Gastroesophageal sphincter (tissue), 4 donors: ENCODE results near the gene SDK1. TPM values are rescaled to one million over a fixed set of nuclear protein-coding genes. Genes with fewer than 3 reads are reported as not detected.
"Not testable (repeated sequence)": the region's sequence is repeated elsewhere in the genome, so short reads cannot be mapped to it uniquely, and the experiment has no call there.

ENCODE experiments used
- ATAC-seq: fragments of 150-250 bp; one replicate; pipeline ENCODE4 v1.9.1; 2016; ENCODE audit warnings: mild to moderate bottlenecking, moderate library complexity
- H3K27ac ChIP-seq, 4 donors: fragments of 200-600 bp; sonication (generic) in 3 of 4; 1 replicate in 3 of 4; 2 replicates in 1 of 4; pipeline ENCODE4 v1.5.1; 2016 to 2019
- H3K27me3 ChIP-seq: fragments of 200-600 bp; sonication (generic); one replicate; pipeline ENCODE4 v1.5.1; 2019
- H3K36me3 ChIP-seq, 2 donors: fragments of 200-600 bp; sonication (generic); one replicate each; pipeline ENCODE4 v1.5.1; 2019; ENCODE audit warnings: control low read depth in 1 of 2
- H3K4me1 ChIP-seq, 3 donors: fragments of 200-600 bp; sonication (generic); 1 replicate in 2 of 3; 2 replicates in 1 of 3; pipeline ENCODE4 v1.5.1; 2016 to 2019; ENCODE audit warnings: control low read depth in 2 of 3
- H3K4me3 ChIP-seq, 2 donors: fragments of 200-600 bp; sonication (generic); one replicate each; pipeline ENCODE4 v1.5.1; 2019; ENCODE audit warnings: mild to moderate bottlenecking in 1 of 2, moderate library complexity in 1 of 2
- H3K9me3 ChIP-seq, 3 donors: fragments of 200-600 bp; sonication (generic); one replicate each; pipeline ENCODE4 v1.5.1; 2017 to 2019; ENCODE audit warnings: control low read depth in 2 of 3
- EP300 ChIP-seq: sonication (generic); formaldehyde crosslinking; IDR thresholded peaks from one replicate; pipeline ENCODE4 v1.6.1; 2017; ENCODE audit warnings: antibody characterized with exemption, mild to moderate bottlenecking
- POLR2A ChIP-seq, 2 donors: fragments of 450-650 bp; IDR thresholded peaks; one replicate each; pipeline ENCODE4 v1.6.1; 2017; ENCODE audit warnings: antibody characterized with exemption in 2 of 2, mild to moderate bottlenecking in 2 of 2, moderate library complexity in 1 of 2
- POLR2AphosphoS5 ChIP-seq: sonication (generic); formaldehyde crosslinking; IDR thresholded peaks from one replicate; pipeline ENCODE4 v1.6.1; 2017; ENCODE audit warnings: antibody characterized with exemption
- WGBS, 2 donors: methylation state at CpG; one replicate each; pipeline ENCODE4 v1.1.5; 2018; ENCODE audit warnings: low coverage in 1 of 2; 5-methylcytosine and 5-hydroxymethylcytosine counted together
- total RNA-seq, 4 donors: library from RNA; depleted of rRNA; stranded (reverse); fragments of >200 nt; gene quantifications; one replicate each; pipeline ENCODE4 v1.1.0, GENCODE V29; 2016
- TF ChIP-seq, protein P1 (sequence below), 4 experiments: fragments of 200-600 bp in 2 of 4; fragments of 450-650 bp in 2 of 4; sonication (generic) in 1 of 4; IDR thresholded peaks; one replicate each; pipeline ENCODE4 v1.5.1; 2017 to 2019; ENCODE audit warnings: antibody characterized with exemption in 4 of 4, mild to moderate bottlenecking in 2 of 4, moderate library complexity in 2 of 4

SDK1 gene
- total RNA-seq, 4 donors from 2014 or later = 6.1 to 13.6 (median 8.7) TPM

DNA sequence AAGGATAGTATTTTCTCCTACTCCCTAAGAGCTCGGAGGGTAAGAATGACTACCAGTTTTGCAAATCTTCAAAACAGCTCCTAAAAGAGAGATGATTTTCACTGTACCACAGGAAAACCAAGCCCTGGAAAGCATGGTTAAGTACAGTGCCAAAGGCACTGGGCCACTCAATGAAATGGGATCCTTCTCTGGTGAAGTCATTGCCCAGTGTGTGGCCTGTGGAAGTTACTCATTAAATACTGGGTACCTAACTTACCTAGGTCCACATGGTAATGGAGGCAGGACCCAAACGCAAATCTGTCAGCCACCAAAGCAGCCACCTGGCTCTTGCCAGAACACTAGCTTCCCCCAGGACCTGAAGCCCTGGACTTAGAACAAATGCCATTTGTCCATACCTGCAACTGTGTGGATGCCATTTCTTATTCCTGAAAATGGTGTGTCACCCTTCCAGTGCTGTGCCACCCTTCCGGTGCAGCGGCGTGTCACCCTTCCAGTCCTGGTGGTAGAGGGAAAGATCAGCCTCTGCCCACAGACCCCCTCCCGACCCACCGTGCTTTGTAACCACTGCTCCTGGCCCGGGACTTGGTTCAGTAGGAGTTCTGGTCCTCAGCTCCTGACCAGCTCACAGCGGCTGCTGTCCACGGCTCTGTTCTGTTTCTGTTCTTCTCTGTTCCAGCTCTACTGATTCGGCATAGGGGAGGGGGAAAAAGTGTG lies 659.2 kb downstream of the SDK1 start:
- Histone ChIP-seq H3K27me3 (no peaks in the 10 kb centered on the region), H3K36me3 (peaks cover 0 to 6% of the 10 kb centered on the region in 2 donors), H3K4me1 (no peaks in the 10 kb centered on the region), H3K9me3 (peaks cover 0 to 5% (median 0%) of the 10 kb centered on the region in 3 donors), H3K4me3 (no peak overlapping the region), H3K27ac (no peak overlapping the region)
- no peak for TF ChIP-seq POLR2AphosphoS5
- no peak for TF ChIP-seq EP300
- TF ChIP-seq, protein P1, sequence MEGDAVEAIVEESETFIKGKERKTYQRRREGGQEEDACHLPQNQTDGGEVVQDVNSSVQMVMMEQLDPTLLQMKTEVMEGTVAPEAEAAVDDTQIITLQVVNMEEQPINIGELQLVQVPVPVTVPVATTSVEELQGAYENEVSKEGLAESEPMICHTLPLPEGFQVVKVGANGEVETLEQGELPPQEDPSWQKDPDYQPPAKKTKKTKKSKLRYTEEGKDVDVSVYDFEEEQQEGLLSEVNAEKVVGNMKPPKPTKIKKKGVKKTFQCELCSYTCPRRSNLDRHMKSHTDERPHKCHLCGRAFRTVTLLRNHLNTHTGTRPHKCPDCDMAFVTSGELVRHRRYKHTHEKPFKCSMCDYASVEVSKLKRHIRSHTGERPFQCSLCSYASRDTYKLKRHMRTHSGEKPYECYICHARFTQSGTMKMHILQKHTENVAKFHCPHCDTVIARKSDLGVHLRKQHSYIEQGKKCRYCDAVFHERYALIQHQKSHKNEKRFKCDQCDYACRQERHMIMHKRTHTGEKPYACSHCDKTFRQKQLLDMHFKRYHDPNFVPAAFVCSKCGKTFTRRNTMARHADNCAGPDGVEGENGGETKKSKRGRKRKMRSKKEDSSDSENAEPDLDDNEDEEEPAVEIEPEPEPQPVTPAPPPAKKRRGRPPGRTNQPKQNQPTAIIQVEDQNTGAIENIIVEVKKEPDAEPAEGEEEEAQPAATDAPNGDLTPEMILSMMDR (IDR thresholded peaks at IDR 0.05) = no peak
- TF ChIP-seq POLR2A (IDR thresholded peaks at IDR 0.05) = no peak
- ATAC-seq = no peak
- WGBS, 2 donors = 84 to 92% methylated on average over 7 to 9 of the region's 11 CpGs

DNA sequence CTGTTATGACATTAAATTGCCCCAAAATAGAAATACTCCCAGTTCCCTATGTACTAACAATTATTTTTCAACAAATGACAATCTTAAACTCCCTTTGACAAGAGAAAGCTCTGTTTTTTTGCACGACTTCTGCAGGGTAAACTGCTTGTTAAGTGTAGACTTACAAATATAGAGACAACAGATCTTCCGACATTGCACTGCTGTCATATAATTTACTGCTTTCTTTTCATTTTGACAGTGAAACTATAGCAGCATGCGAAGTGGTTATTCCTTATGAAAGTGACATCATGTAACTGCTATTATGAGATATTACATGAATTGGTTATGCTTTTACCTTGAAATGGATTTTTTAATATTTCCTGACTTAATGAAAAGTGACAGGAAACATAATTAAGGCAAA lies 659.9 kb downstream of the SDK1 start:
- Histone ChIP-seq H3K27me3 (no peaks in the 10 kb centered on the region), H3K4me1 (no peaks in the 10 kb centered on the region), H3K9me3 (peaks cover 0 to 5% (median 0%) of the 10 kb centered on the region in 3 donors), H3K4me3 (no peak overlapping the region), H3K36me3 (peaks cover 0 to 6% of the 10 kb centered on the region in 2 donors), H3K27ac (no peak overlapping the region)
- TF ChIP-seq POLR2AphosphoS5 (no peak), EP300 (no peak), POLR2A (IDR thresholded peaks at IDR 0.05) (no peak)
- TF ChIP-seq, protein P1 (IDR thresholded peaks at IDR 0.05) = no peak
- 73 to 89% methylated on average over 3 of the region's 3 CpGs for WGBS, 2 donors
- ATAC-seq = no peak

DNA sequence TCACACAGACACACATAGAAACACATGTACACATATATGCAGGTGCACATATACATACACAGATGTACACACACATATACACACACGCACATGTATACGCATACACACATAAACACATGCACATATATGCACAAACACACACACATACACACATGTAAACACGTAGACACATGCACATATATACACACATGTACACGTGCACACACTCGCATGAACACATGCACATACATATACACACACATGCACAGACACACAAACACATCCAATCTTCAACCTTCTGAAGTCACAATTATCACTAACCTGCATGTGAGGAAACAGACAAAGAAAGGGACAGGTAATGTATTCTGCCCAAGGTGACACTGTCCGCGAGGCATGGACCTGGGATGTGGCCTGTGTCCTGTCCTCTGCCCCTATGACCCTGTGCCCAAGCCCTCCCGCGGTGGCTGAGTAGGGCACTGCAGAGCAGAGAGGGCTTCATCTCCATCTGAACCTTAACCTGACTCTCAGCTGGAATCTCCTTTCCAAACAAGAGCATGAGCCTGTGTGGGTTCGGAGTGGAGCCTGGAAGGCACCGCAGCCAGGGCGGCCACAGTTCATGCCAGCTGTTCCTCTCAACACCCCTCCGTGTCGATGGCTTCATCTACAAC lies 660.9 kb downstream of the SDK1 start:
- peaks cover 0 to 5% (median 0%) of the 10 kb centered on the region in 3 donors for H3K9me3 ChIP-seq
- H3K4me3 ChIP-seq = no peak overlapping the region
- H3K4me1 ChIP-seq = no peaks in the 10 kb centered on the region
- H3K27ac ChIP-seq = no peak overlapping the region
- H3K27me3 ChIP-seq = no peaks in the 10 kb centered on the region
- 95 to 98% methylated on average over 5 to 11 of the region's 14 CpGs for WGBS, 2 donors
- ATAC-seq = no peak
- peaks cover 0 to 6% of the 10 kb centered on the region in 2 donors for H3K36me3 ChIP-seq
- TF ChIP-seq POLR2AphosphoS5 = no peak
- no peak for TF ChIP-seq EP300
- TF ChIP-seq POLR2A (IDR thresholded peaks at IDR 0.05) = no peak
- TF ChIP-seq, protein P1 (IDR thresholded peaks at IDR 0.05) = no peak

DNA sequence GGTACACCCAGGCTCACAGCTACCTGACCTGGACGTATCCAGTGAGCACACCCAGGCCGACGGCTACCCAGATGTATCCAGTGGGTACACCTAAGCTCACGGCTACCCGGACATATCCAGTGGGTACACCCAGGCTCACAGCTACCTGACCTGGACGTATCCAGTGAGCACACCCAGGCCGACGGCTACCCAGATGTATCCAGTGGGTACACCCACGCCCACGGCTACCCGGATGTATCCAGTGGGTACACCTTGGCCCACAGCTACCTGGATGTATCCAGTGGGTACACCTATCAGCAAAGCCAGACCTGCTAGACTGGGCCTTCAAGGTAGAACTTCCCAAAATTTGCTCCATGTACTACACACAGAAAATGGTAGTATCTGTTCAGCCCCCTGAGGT lies 662.7 kb downstream of the SDK1 start:
- ATAC-seq, H3K27me3 ChIP-seq, H3K9me3 ChIP-seq, H3K4me3 ChIP-seq, H3K36me3 ChIP-seq, H3K4me1 ChIP-seq, H3K27ac ChIP-seq: not testable (repeated sequence)
- WGBS, 2 donors = no CpG with 5 or more reads among the region's 11 CpGs

DNA sequence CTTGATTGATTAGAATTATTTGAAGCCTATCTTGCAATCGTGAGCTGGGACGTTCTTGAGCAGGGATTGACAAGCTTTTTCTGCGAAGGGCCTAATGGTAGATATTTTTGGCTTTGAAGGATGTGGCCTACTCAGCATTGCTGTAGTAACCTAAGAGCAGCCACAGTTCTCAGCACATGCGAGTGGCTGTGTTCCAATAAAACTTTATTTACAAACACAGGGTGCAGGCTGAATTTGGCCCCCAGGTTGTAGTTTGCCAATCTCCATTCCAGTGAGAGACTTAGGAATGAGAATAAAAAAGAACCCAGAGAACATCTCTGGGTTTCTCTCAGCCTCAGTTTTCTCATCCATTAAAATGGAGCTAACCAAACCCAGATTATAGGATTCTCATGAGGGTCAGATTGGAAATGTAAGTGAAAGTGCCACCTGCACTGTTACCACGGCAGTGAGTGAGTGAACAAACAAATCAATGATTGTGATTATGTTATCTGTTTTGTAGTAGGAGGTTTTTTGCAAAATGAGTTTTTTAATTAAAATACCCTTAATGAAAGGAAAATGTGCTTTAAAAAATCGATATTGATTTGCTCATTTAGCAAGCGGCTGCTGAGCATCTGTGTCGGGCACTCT lies 664.0 kb downstream of the SDK1 start:
- no peak overlapping the region for H3K4me3 ChIP-seq
- ATAC-seq = no peak
- TF ChIP-seq EP300 (no peak), POLR2AphosphoS5 (no peak), POLR2A (IDR thresholded peaks at IDR 0.05) (no peak)
- TF ChIP-seq, protein P1 (IDR thresholded peaks at IDR 0.05) = no peak
- H3K4me1 ChIP-seq = no peaks in the 10 kb centered on the region
- H3K27me3 ChIP-seq = no peaks in the 10 kb centered on the region
- 95 to 97% methylated on average over 4 to 8 of the region's 8 CpGs for whole genome bisulfite sequencing, 2 donors
- peaks cover 0 to 5% (median 0%) of the 10 kb centered on the region in 3 donors for H3K9me3 ChIP-seq
- H3K36me3 ChIP-seq = peaks cover 0 to 11% of the 10 kb centered on the region in 2 donors
- H3K27ac ChIP-seq = no peak overlapping the region
